Measurements from ENCODE around the gene ACAD8.
"Not testable (repeated sequence)": the region's sequence is repeated elsewhere in the genome, so short reads cannot be mapped to it uniquely, and the experiment has no call there.

ACAD8 gene

DNA sequence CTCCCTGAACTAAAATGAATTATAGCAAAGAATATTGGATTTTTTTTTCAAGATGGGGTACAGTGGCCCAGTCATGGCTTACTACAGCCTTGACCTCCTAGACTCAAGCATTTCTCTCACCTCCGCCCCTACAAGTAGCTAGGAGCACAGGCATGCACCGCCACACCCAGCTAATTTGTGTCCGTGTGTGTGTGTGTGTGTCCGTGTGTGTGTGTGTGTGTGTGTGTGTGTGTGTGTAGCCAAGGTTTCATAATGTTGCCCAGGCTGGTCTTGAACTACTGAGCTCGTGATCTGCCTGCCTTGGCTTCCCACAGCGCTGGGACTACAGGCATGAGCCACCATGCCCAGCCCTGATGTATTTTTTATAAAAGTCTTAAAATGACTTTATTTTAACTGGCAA lies 12.8 kb upstream of the ACAD8 start:
- DNase-seq: no peak

DNA sequence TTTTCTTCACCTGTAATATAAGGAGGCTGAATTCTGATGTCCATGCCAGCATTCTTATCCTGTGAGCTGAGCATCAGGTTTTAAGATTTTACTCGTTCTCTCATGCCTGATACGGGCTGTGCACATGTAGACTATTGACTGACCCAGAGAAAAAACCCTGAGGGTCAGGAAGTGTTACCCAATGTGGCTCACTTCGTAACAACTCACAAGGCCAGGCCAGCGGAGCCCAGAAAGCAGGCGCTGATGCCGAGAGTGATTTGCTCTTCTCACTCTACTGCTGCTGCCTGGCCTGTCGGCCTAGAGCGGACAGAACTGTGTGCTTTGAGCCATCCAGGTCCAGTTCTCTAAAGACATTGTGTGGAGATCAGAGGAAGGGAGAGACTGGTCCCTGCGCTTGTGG lies 11.0 kb upstream of the ACAD8 start:
- DNase-seq: no peak

DNA sequence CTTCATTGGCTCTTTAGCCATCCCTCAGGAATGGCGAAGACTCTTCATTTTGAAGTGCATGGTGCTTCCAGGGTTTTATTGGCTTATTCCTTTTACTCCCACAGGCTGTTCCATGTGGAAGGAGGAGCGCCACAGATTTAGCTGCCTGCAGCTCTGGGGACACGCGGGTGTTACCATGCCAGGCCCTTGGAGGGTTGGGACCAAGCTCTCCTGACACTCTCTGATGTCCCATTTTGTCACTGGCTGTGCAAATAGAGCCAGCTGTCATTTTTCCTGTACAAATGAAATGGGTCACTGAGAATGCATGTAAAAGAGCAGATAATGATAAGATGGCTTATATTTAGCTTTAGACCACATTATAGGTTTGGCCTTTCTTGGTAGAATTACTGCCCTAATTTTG lies 9.5 kb upstream of the ACAD8 start:
- no peak for DNase-seq

DNA sequence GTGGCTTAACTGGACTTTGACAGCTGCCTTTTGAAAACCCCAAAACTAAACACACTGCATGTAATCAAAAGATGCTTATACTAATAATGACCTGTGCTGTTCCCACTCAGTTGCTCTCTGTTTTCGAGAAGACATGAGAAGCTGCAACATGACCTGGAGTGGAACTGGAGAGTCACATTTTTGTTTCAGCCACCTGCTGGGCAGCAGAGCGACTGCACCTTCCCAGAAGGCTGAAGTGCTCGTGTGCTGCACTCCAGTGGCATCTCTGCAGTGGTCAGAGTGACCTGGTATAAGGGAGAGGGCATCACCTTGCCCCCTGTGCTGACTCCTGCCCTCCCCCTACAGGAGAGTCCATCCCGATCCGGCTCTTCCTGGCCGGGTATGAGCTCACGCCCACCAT lies 8.8 kb upstream of the ACAD8 start:
- DNase-seq: no peak

DNA sequence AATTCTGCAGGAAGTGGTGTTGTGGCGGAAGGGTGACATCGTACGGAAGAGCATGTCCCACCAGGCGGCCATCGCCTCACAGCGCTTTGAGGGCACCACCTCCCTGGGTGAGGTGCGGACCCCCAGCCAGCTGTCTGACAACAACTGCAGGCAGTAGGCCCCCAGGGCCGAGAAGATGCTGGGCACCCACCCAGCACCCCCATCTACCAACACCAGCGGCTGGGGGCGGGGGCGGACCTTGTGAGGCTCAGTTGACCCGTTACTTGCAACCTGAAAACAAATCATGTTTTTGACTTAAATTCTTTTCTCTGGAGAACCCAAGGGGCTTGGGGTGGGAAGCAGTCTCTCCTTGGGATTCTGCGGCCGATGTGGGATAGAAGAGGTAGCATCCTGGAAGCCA lies 7.9 kb upstream of the ACAD8 start:
- DNase-seq: no peak

DNA sequence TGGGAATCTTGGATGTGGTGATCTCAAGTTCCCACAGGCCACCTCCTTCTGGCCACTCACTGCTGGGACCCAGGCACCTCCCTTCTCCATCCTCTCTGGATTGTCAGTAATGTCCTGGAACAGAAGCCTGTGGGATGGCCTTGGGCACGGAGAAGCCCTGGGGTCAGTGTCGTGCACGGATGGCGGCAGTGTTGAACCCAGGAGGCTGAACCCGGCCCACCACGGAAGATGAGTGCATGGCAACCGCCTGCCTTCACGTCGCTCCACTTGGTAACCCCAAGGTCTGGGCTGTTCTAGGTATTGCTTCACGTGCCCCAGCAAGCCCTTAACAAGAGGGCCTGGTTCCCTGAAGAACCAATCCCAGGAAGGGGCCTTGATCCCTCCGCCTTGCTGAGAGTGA lies 7.3 kb upstream of the ACAD8 start:
- DNase-seq: no peak

DNA sequence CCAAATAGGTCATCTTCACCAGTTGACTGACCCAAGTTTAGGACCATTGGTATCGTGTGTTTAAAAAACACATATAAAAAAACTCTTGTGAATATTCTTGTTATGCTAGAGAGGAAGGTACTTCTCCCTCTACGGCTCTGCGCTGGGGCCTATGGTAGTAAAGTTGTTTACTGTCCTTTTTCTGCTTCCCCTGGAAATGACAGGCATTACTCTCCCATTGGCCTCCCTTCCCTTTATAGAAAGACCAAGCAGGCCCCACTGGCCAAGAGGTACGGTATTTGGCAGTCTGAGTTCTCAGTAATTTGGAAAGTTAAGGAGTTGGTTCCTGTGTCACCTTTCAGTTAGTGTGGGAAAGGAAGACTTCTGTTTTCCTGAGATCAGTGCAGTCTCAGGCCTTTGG lies 6.7 kb upstream of the ACAD8 start:
- no peak for DNase-seq

DNA sequence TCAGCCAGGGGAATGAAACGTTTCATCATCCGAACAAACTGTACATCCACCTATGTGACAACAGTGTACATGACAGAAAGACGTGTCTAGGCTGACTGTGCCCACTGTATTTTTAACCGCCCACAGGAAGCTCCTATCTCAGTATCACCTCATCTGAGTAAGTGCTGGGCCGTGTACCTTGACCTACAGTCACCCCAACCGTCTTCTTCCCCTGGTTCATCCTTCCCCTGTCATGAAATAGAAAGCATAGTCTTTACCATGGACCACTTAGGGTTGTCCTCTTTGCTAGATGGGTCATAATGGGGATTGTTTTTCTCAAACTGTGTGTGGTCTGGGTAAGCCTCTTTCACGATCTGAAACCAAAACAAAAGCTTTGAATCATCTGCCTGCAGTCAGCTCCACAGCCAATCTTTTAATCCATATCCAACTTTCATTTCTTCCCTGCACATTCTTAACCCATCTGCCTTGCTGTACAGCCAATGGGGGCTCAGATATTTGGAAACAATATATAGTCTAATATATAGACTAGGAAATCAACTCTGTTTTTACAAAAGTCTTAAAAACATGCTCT lies 4.4 kb upstream of the ACAD8 start:
- DNase-seq: no peak

DNA sequence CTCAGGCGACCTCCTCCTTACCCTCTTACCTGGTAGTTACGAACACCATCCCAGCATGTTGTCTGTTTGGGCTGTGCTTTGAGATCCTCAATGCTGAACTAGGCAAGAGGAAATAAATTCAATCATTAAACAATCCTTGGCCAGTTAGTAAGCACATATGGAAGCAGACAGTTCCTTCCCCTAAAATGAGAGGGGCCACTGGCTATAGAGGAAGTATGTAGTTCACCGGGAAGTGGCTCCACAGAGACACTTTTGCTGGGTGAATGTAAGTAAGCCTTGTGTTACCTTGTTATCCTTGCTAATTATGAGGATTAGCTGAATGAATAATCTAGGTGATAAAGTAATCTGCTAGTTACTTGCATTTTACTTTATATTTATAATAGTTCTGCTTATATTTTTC lies 3.1 kb upstream of the ACAD8 start:
- DNase-seq: no peak

DNA sequence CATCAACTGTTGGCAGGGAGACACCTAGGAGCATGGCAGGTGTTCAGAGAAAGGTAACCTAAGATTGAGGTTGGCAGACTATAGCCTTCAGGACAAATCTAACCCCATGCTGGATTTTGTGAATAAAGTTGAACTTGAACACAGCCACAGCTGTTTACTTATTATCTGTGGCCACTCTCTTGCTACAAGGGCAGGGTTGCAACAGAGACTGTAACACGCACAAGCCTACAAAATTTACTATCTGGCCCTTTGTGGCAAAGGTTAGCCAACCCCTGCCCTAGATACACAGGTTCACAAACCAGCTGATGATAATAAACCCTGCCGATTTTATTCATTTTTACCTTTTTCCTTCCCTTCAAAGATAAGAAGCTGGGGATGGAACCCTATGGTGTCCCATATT lies 2.7 kb upstream of the ACAD8 start:
- DNase-seq: no peak

DNA sequence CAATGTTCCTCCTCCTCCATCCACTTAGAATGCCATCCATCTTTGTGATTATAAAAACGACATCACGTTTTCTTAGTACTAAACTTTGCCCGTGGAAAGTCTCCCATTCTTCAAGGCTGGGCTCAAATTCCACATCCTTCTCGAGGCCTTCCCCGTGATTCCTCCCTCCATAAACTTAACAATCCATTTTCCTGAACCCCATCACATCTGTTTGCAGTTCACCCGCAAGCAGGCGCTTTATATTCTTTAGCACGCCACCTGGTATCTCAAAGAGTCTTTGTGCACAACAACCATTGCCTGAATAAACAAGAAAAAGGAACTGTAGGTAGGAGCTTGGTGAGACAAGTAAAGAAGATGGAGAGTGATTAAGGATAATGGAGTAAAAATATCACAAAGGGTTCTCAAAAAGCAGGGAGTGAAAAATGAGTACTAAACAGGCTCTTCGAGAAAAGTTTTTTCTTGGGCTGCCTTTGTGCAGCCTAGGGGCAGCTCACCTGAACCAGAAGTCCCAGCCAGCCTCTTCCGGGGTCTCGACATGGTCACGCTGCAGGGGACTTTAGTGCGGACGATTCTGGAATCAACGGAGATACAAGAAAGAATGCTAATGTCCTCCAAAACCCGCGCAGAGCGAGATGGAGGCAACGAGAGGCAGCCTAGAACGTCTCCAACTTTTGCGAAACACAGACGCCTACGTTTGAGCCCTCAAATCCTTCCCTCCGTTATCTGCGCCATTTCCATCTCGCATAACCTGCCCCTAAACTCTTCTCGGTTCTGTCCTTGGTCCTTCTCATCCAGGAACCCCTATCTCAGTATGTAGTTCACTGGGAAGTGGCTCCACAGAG lies 801 bp upstream of the ACAD8 start:
- no peak for DNase-seq

DNA sequence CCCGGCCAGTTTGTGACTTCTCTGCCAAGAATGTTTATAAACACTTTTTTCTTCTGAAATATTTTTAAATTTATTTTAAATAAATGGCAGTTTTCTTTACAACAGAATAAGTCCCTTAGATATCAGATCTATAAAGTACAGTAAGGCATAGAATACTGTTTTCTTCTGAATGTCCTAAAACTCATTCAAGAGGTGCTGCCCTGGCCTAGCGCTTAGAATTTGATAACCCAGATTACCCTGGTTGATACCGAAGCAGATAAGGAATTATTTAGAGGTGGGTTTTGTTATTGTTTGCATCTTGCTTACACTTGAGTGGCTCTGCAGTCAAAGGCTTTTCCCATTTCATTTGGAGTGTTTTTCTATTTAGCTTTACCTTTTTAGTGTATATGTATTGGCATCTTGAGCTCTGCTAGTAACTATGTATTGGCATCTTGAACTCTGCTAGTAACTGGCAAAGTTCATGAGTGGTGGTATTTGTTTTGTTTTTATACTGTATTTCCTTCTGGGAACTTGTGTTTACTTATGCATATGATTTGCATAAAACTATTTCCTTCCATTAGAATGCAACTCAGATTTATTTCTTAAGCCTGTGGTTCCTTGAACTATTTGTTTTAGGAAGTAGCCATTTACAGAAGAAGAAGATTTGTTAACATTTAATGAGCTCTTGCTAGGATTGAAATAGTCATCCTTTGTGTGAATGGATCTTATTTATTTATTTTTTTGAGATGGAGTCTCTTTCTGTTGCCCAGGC lies 1.2 kb downstream of the ACAD8 start:
- DNase-seq: no peak

DNA sequence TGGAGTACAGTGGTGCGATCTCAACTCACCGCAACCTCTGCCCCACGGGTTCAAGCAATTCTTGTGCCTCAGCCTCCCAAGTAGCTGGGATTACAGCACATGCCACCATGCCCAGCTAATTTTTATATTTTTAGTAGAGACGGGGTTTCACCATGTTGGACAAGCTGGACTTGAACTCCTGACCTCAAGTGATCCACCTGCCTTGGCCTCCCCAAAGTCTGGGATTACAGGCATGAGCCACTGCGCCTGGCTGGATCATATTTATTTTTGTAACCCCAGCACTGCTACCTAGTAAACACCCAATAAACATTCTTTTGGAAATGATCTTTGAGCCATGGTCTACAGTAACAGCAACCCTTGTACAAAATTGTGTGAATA lies 1.8 kb downstream of the ACAD8 start:
- DNase-seq: not testable (repeated sequence)

DNA sequence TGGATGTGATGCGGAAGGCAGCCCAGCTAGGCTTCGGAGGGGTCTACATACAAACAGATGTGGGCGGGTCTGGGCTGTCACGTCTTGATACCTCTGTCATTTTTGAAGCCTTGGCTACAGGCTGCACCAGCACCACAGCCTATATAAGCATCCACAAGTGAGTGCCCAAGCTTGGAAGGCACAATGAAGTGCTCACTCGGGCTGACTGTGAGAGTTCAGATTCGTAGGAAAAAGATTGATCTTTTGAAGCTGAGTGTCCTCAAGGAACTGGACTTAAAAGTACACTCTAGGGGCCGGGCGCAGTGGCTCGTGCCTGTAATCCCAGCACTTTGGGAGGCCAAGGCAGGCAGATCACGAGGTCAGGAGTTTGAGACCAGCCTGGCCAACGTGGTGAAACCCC lies 3.7 kb downstream of the ACAD8 start:
- no peak for DNase-seq

DNA sequence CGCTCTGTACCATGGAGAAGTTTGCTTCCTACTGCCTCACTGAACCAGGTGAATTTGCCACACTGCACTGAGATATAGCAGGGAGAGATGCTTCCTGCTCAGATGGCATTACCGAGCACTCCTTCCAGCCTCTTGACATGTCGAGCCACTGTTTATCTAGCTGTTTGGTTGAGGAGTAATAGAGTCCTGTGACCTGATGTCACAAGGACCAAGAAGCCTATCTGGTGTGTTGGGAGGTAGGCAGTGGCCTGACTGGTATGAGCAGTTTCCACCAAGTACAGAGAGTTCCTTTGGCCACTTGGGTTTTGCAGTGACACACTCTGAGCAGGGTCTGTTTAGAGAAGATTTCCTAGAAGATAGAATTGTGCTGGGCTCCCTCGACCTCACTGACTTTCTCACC lies 5.2 kb downstream of the ACAD8 start:
- DNase-seq: no peak

DNA sequence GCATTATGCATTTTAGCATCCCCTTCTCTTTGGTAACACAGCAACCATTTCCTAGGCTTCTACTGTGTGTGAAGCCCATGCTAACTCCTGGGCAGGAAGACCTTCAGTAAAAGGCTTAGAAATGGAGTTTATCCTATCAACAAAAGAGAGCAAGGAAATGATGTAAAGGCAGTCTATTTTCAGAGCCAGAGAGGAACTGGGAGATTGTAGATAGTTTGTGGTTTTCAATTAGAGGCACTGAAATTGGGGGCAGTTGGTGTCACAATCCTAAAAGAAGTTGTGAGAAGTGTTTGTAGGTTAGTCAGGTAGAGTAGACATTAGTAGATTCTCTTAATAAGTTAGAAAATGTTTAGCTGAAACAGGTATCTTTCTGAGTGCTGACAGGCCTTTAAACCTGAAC lies 7.1 kb downstream of the ACAD8 start:
- no peak for DNase-seq

DNA sequence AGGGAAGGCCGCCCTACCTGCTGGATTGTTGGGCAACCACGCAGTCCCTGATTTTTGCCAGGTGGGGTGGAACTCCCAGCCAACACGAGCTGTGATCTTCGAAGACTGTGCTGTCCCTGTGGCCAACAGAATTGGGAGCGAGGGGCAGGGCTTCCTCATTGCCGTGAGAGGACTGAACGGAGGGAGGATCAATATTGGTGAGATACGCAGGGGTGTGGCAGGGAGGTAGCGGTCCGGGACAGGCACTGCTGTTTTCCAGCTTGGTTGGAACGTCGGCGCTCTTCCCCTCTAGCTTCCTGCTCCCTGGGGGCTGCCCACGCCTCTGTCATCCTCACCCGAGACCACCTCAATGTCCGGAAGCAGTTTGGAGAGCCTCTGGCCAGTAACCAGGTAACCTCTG lies 7.6 kb downstream of the ACAD8 start:
- no peak for DNase-seq

DNA sequence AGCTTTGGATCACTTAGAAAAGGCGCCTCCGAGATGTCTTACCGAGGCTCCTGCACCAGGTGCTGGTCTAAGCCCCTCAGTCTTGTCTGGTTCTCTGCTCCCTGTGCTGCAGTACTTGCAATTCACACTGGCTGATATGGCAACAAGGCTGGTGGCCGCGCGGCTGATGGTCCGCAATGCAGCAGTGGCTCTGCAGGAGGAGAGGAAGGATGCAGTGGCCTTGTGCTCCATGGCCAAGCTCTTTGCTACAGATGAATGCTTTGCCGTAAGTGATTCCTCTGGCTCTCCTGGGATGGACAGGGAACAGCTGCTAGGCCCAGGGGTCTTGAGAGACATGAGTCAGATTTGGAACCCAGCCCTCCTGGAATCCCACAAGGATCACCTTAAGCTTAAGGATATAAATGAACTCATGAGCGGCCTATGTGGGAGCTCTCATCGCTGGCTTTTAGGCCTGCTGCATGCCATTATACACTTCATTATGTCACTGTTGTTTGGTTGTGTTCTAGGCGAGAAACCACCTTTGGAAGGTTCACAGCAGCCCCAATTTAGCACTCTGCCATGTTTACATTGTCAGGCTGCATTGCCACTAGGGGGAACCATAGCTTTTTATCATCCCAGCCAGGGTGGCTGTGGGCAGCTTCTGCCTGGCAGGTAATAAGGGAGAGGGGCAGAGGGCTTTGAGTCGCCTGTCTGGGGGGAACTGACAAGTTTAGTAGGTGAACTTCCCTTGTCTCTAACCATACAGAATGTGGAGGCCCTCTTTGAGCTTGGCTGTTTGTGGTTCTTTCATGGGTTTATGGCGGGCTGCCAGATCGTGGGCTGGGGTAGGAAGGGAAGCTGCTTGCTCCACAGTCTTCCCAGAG lies 8.5 kb downstream of the ACAD8 start:
- DNase-seq: no peak

DNA sequence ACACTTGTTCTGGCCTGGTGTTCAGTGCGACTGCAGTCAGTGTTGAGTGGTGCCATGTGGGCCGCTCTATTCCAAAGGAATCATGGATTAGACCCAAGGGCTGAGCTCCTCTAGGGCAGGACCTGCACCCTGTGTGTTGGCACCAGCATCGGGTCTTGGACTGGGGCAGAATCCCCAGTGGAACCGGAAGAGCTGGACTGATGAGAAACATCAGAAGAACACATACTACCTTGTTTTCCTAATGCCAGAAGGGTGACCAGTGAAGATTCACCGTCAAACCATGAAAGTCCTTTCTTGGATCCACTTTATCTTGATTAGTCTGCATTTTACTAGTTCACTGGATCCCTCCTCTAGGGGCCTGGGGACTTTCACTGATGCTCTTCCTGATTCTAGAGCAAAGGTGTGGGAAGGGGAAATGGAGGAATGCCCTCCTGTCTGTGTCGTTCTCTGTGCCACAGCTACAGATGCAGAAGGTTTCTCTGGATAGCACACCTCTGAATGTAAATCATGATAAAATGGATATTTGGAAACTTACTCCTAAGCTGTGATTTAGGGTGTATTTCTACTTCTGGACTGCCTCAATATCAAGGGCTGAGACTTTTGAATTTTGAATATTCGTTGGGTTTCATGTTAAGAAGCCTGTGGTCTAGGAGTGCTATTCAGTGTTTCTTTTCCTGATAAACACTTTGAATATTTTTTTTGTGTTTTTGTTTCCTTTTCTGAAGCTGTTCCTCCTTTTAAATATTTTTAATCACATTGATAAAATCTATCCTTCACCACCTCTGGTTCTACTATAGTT lies 11.8 kb downstream of the ACAD8 start:
- no peak for DNase-seq

DNA sequence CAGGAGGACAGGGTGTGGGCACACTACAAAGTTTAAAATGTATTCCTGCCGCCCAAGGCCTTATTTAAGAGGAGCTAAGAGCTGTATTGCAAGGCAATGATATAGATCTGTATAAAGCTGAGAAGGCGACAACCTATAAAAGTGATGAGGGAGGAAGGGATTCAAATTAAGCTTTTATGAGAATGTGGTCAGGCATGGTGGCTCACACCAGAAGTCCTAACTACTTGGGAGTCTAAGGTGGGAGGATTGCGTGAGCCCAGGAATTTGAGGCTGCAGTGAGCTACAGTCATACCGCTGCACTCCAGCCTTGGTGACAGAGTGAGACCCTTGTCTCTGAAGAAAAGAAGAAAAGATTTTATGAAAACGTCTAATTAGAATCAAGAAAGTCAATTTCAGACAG lies 13.1 kb downstream of the ACAD8 start:
- no peak for DNase-seq

DNA sequence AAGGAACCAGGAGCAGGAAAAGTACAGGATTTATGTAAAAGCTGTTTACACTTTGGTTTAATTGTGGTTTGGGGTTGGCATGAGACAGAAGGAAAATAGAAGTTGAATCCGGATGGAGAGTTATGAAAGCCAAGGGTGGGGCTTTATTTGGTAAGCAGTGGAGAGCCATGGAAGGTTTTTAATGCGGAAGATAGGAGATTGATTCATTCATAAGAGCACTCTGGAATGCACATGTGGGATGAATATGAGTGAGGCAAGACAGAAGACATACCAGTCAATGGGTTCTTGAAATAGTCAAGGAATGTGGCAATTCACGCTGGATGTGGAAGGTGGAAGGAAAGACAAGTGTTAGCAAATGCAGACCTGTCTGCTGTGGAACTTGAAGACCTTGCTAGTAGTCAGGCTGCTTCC lies 13.5 kb downstream of the ACAD8 start:
- no peak for DNase-seq

DNA sequence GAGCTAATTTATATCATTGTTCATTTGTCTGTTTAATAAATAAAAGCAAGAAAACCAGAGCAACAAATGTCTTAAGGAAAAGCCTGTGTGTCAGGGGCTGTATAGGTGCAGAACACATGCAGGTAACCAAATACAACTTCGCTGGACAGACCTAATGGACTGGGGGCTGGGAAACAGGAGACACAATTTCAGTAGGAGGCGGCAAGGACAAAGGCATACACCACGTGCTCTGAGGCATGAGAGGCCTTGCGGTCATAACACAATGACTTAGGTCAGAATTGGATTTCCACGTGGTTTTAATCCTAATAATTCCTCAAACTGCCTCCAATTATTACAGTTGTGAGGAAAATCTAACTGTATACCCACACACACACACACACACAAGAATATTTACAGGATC lies 14.1 kb downstream of the ACAD8 start:
- no peak for DNase-seq

DNA sequence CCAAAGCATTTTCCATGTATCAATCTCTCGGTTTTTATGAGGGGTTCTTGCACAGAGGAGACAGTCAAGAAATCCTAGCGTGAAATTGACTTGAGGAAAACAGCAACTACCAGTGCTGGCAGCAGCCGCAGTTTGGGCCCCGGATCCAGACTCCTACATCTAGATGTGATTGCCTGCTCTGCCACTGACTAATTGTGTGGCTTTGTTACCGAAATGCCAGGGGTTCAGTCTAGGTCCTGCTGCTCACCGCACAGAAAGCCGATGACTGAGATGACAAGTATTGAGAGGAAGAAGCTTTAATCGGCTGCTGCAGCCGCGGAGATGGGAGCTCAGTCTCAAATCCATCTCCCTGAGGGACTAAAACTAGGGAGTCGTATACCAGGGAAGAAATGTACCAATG lies 14.6 kb downstream of the ACAD8 start:
- no peak for DNase-seq

All from NK-92 treated with Interleukin-12 subunit alpha and Interleukin-12 subunit beta, amount 100 ng/mL, for 24 hours (cell line).